ENCODE results near the gene NUP93. TPM values are rescaled to one million over a fixed set of nuclear protein-coding genes. Genes with fewer than 3 reads are reported as not detected.
A peak's percentile ranks its signal among the peaks of the same experiment; 100 is the strongest.

The NUP93 gene
- total and polyA plus RNA-seq, 2 donors (not counting 3 experiments of a cell fraction or from before 2014, with no cell fraction given), result 62.3 to 124 TPM

GRCh38 chr16:56788435-56788834 is 58.5 kb downstream of the NUP93 start:
- no peak for TF ChIP-seq POLR2A (IDR thresholded peaks at IDR 0.05; ENCODE audit: low read depth, low read length)
- Histone ChIP-seq H3K9me3 (replicated peaks; ENCODE audit: control insufficient read depth, insufficient read depth, low read length) (no peaks in the 10 kb centered on the region), H3K9ac (replicated peaks; ENCODE audit: extremely low read depth, insufficient read depth, low read length) (no peak overlapping the region), H4K20me1 (replicated peaks; ENCODE audit: control insufficient read depth, extremely low read depth, insufficient read depth, low read length) (no peaks in the 10 kb centered on the region), H3K4me3 (replicated peaks in 1 of 3; ENCODE audit: insufficient read depth in 1 of 3, low read depth in 1 of 3, low read length in 3 of 3) (no peak overlapping the region), H3K27me3 (ENCODE audit: control insufficient read depth in 2 of 2, insufficient read depth in 2 of 2, low read length in 2 of 2) (no peaks in the 10 kb centered on the region), H3K9me1 (replicated peaks; ENCODE audit: control insufficient read depth, extremely low read depth, insufficient read depth, low read length) (no peaks in the 10 kb centered on the region), H3K4me2 (ENCODE audit: insufficient read depth, low read length) (no peak overlapping the region), H3K4me1 (ENCODE audit: control insufficient read depth, extremely low read depth, insufficient read depth, low read length) (peaks cover 4% of the 10 kb centered on the region), H3K36me3 (ENCODE audit: control insufficient read depth in 2 of 2, extremely low read depth in 1 of 2, insufficient read depth in 2 of 2, low read length in 2 of 2) (no peaks in the 10 kb centered on the region), H2AFZ (ENCODE audit: low read depth, low read length) (no peak overlapping the region), H3K79me2 (ENCODE audit: control insufficient read depth, insufficient read depth, low read length) (peaks cover 5% of the 10 kb centered on the region), H3K27ac (ENCODE audit: insufficient read depth, low read depth, low read length) (no peak overlapping the region)
- FAIRE-seq, result no peak
- dilution Hi-C loops (cut with MboI; ENCODE audit: extremely low pct_ligation_motif_present, low sequenced_read_pairs), result no loop called here
- ChIA-PET POLR2A (no interaction called here), CTCF (interaction anchor here (1.2 to 2.7 kb wide), 4 partner anchors 15 to 87 kb away, joined by 3 to 20 read pairs (median 4); no protein-coding TSS in a partner anchor)
- no TSS peak for BruUV-seq (replicated peaks)
- no peak for DNase-seq (ENCODE audit: low read depth, low spot score)
- intact Hi-C loops (cut with micrococcal nuclease), result no loop called here

GRCh38 chr16:56789360-56789759 is 59.4 kb downstream of the NUP93 start:
- H2AFZ ChIP-seq (ENCODE audit: low read depth, low read length), result no peak overlapping the region
- H3K4me1 ChIP-seq (ENCODE audit: control insufficient read depth, extremely low read depth, insufficient read depth, low read length), result peaks cover 4% of the 10 kb centered on the region
- H4K20me1 ChIP-seq (replicated peaks; ENCODE audit: control insufficient read depth, extremely low read depth, insufficient read depth, low read length), result no peaks in the 10 kb centered on the region
- POLR2A ChIA-PET, result interaction anchor here (0.9 kb wide), 1 partner anchor 164 kb away, joined by 3 read pairs; the partner anchor contains the start of gene MT1E
- H3K4me2 ChIP-seq (ENCODE audit: insufficient read depth, low read length), result no peak overlapping the region
- peaks cover 5% of the 10 kb centered on the region for H3K79me2 ChIP-seq (ENCODE audit: control insufficient read depth, insufficient read depth, low read length)
- no peak overlapping the region for H3K9ac ChIP-seq (replicated peaks; ENCODE audit: extremely low read depth, insufficient read depth, low read length)
- intact Hi-C loops (cut with micrococcal nuclease), result loop anchor here (1.0 kb wide), 2 partner anchors 212 to 275 kb away; no protein-coding TSS in a partner anchor
- dilution Hi-C loops (cut with MboI; ENCODE audit: extremely low pct_ligation_motif_present, low sequenced_read_pairs), result no loop called here
- TF ChIP-seq JUN (IDR thresholded peaks at IDR 0.05; ENCODE audit: borderline replicate concordance, insufficient read depth, insufficient read length, low read depth) (no peak), CTCF (IDR thresholded peaks at IDR 0.05; ENCODE audit: extremely low read depth in 1 of 2, insufficient read depth in 1 of 2, low read depth in 1 of 2, low read length in 2 of 2) (peak; percentile 6 to 53), FOS (IDR thresholded peaks at IDR 0.05; ENCODE audit: borderline replicate concordance, insufficient read depth, low read length) (no peak), EZH2 (IDR thresholded peaks at IDR 0.05; ENCODE audit: borderline replicate concordance, low read depth, low read length, severe bottlenecking) (no peak), MYC (IDR thresholded peaks at IDR 0.05; ENCODE audit: low read depth, low read length) (no peak)
- H3K4me3 ChIP-seq (replicated peaks in 1 of 3; ENCODE audit: insufficient read depth in 1 of 3, low read depth in 1 of 3, low read length in 3 of 3), result no peak overlapping the region
- DNase-seq (ENCODE audit: low read depth, low spot score) (peak; percentile 55), FAIRE-seq (no peak)
- no peaks in the 10 kb centered on the region for H3K9me1 ChIP-seq (replicated peaks; ENCODE audit: control insufficient read depth, extremely low read depth, insufficient read depth, low read length)
- CTCF ChIA-PET, result interaction anchor here (0.6 to 2.7 kb wide), 22 partner anchors 9 to 276 kb away, joined by 3 to 20 read pairs (median 4); no protein-coding TSS in a partner anchor
- H3K27me3 ChIP-seq (ENCODE audit: control insufficient read depth in 2 of 2, insufficient read depth in 2 of 2, low read length in 2 of 2), result no peaks in the 10 kb centered on the region
- no peak overlapping the region for H3K27ac ChIP-seq (ENCODE audit: insufficient read depth, low read depth, low read length)
- H3K9me3 ChIP-seq (replicated peaks; ENCODE audit: control insufficient read depth, insufficient read depth, low read length), result no peaks in the 10 kb centered on the region
- H3K36me3 ChIP-seq (ENCODE audit: control insufficient read depth in 2 of 2, extremely low read depth in 1 of 2, insufficient read depth in 2 of 2, low read length in 2 of 2), result no peaks in the 10 kb centered on the region
- no TSS peak for BruUV-seq (replicated peaks)
